Measurements from ENCODE around the gene DDX53.

DDX53 gene

GRCh38 chrX:23035493-23035892 is 35.7 kb downstream of the DDX53 start:
- in situ Hi-C loops (cut with MboI; ENCODE audit: low pct_unique_long_range_greater_than_20kb, low sequenced_read_pairs, unreplicated experiment) = no loop called here
- no peak for DNase-seq (ENCODE audit: low spot score)
- TF ChIP-seq CTCF (IDR thresholded peaks at IDR 0.05; ENCODE audit: extremely low read depth, insufficient read depth, missing control alignments) = no peak

- in situ Hi-C loops (cut with MboI; ENCODE audit: low pct_unique_long_range_greater_than_20kb, low sequenced_read_pairs, unreplicated experiment) = no loop called here
- TF ChIP-seq CTCF (IDR thresholded peaks at IDR 0.05; ENCODE audit: extremely low read depth, insufficient read depth, missing control alignments) = no peak
- no peak for DNase-seq (ENCODE audit: low spot score)
These were observed 46.7 kb downstream of the DDX53 start for GRCh38 chrX:23046443-23046842.

- in situ Hi-C loops (cut with MboI; ENCODE audit: low pct_unique_long_range_greater_than_20kb, low sequenced_read_pairs, unreplicated experiment) = no loop called here
- DNase-seq (ENCODE audit: low spot score) = no peak
- TF ChIP-seq CTCF (IDR thresholded peaks at IDR 0.05; ENCODE audit: extremely low read depth, insufficient read depth, missing control alignments) = no peak
These were observed 49.2 kb downstream of the DDX53 start for GRCh38 chrX:23048806-23049573.

- in situ Hi-C loops (cut with MboI; ENCODE audit: low pct_unique_long_range_greater_than_20kb, low sequenced_read_pairs, unreplicated experiment) = no loop called here
- DNase-seq (ENCODE audit: low spot score) = no peak
- no peak for TF ChIP-seq CTCF (IDR thresholded peaks at IDR 0.05; ENCODE audit: extremely low read depth, insufficient read depth, missing control alignments)
These were observed 52.6 kb downstream of the DDX53 start for GRCh38 chrX:23052324-23052723.

Measured in GM13977 (cell line).